ENCODE measurements around the gene MDM2. TPM values are rescaled to one million over a fixed set of nuclear protein-coding genes. Genes with fewer than 3 reads are reported as not detected.

Gene MDM2
- total RNA-seq, 4 donors from 2014 or later: 99.8 to 117 (median 107) TPM

DNA sequence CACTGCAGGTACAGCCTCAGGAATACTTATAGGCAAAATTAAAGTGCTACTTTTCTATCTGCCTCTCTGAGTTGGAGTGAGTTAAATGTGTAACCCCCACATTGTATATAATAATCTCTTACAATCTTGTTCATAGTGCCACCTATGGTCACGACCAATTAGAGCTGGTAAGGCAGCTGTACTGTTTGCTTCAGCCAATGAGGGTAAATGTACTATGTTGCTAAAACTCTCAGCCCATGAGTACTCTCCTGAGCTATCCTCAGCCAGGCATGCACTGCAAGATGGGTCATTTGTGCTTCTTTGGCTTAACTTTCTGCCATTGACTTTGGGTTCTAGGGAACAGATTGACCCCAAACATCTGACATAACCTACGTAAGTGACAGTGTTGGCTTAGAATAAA lies 15.0 kb upstream of the MDM2 start:
- TF ChIP-seq, protein P1, sequence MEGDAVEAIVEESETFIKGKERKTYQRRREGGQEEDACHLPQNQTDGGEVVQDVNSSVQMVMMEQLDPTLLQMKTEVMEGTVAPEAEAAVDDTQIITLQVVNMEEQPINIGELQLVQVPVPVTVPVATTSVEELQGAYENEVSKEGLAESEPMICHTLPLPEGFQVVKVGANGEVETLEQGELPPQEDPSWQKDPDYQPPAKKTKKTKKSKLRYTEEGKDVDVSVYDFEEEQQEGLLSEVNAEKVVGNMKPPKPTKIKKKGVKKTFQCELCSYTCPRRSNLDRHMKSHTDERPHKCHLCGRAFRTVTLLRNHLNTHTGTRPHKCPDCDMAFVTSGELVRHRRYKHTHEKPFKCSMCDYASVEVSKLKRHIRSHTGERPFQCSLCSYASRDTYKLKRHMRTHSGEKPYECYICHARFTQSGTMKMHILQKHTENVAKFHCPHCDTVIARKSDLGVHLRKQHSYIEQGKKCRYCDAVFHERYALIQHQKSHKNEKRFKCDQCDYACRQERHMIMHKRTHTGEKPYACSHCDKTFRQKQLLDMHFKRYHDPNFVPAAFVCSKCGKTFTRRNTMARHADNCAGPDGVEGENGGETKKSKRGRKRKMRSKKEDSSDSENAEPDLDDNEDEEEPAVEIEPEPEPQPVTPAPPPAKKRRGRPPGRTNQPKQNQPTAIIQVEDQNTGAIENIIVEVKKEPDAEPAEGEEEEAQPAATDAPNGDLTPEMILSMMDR (IDR thresholded peaks at IDR 0.05; ENCODE audit: low read depth): no peak

DNA sequence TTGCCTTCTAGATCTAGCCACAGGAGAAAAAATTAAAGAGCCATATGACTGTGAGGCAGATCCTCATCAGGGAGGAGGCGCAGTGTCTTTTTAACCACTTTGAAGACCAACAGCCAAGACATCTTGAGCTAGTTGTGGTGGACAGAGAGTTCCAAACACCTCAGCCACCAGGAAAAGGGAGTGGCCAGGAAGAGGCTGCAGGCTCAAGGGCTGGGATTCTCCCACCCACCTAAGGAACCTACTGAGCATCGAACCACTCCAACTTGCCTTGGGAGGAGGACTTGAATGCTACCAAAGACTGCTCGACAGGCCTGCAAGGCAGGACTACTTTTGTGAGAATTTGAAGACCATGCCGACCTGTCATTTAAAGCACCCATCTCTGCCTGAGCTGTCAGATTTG lies 14.5 kb upstream of the MDM2 start:
- TF ChIP-seq, protein P1 (IDR thresholded peaks at IDR 0.05; ENCODE audit: low read depth): no peak

DNA sequence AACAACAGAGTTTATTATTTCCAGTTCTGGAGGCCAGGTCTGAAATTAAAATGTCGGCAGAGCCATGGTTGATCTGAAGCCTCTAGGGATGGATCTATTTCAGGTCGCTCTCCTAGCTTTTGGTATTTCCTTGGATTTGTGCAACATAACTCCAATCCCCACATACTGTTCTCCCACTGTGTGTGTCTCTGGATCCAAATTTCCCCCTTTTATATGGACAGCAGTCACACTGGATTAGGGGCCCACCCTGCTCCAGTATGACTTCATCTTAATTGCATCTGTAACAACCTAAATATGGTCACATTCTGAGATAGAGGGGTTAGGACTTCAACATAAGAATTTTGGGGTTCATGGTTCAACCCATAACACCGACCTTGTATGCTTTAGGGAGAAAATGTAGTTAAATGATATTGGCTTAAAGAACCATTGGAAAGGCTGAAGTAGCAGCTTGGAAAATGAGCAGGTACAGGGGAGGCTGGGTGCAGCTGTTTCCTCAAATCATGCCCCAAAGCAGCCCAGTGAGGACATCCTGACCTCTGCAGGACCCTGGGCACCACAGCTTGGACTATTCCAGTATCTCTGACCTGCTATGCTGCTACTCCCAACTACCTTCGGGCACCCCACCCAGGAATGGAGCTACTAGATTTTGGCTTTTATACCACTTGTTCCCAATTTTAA lies 13.9 kb upstream of the MDM2 start:
- TF ChIP-seq, protein P1 (IDR thresholded peaks at IDR 0.05; ENCODE audit: low read depth): no peak

DNA sequence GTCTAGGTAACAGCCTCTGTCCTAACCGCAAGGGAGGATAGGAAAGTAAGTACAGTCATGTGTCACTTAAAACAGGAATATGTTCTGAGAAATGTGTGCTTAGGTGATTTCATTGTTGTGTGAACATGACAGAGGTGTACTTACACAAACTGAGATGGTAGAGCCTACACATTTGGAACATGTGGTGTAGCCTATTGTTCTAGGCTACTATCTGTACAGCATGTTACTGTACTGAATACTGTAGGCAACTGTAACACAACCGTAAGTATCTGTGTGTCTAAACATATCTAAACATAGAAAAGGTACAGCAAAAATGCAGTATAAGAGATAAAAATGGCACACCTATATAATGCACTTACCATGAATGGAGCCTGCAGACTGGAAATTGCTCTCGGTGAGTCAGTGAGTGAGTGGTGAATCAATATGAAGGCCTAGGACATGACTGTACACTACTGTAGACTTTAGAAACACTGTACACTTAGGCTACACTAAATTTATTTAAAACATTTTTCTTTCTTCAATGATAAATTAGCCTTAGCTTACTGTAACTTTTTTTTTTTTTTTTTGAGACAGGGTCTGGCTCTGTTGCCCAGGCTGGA lies 13.2 kb upstream of the MDM2 start:
- TF ChIP-seq, protein P1 (IDR thresholded peaks at IDR 0.05; ENCODE audit: low read depth): no peak

DNA sequence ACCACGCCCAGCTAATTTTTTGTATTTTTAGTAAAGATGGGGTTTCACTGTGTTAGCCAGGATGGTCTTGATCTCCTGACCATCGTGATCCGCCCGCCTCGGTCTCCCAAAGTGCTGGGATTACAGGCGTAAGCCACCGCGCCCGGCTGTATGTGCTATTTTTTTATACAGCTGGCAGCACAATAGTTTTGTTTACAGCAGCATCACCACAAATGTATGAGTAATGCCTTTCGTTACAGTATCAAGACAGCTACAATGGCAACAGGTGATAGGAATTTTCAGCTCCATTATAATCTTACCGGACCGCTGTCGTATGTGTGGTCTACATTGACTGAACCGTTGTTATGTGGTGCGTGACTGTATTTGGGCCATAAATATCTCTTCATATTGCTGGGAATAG lies 11.6 kb upstream of the MDM2 start:
- TF ChIP-seq, protein P1 (IDR thresholded peaks at IDR 0.05; ENCODE audit: low read depth): no peak

DNA sequence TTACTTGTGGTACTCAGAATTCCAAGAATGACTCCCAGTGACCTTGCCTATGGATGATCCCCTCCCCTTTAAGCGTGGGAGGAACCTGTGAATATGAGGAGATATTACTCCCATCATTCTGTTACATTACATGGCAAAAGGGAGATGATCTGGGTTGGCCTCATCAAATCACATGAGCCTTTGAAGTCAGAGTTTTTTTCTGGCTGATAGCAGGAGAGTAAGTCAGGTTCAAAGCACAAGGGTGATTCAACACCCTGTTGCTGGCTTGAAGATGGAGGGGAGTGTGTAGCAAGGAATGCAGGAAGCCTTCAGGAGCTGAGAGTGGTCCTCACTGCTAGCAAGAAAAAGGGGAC lies 9.1 kb upstream of the MDM2 start:
- TF ChIP-seq, protein P1 (IDR thresholded peaks at IDR 0.05; ENCODE audit: low read depth): no peak

DNA sequence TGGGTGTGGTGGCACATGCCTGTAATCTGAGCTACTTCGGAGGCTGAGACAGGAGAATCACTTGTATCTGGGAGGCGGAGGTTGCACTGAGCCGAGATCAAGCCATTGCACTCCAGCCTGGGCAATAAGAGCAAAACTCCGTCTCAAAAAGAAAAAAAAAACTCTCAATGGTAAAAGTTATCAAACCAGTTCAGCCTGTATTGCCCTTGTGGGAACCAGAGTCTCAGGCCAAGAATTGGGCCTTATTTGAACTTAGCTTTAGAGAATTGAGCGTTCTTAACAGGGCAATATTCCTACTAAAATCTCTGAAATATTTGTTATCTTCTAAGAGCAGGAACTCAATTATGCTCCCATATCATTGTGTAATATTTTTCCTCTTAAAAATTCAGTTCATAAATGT lies 7.7 kb upstream of the MDM2 start:
- TF ChIP-seq, protein P1 (IDR thresholded peaks at IDR 0.05; ENCODE audit: low read depth): no peak
